ENCODE results near the gene CWH43.
"Not testable (repeated sequence)": the region's sequence is repeated elsewhere in the genome, so short reads cannot be mapped to it uniquely, and the experiment has no call there.

GRCh38 chr4:48984005-48984404 lies 2.1 kb upstream of the CWH43 start:
- TF ChIP-seq, protein P1, sequence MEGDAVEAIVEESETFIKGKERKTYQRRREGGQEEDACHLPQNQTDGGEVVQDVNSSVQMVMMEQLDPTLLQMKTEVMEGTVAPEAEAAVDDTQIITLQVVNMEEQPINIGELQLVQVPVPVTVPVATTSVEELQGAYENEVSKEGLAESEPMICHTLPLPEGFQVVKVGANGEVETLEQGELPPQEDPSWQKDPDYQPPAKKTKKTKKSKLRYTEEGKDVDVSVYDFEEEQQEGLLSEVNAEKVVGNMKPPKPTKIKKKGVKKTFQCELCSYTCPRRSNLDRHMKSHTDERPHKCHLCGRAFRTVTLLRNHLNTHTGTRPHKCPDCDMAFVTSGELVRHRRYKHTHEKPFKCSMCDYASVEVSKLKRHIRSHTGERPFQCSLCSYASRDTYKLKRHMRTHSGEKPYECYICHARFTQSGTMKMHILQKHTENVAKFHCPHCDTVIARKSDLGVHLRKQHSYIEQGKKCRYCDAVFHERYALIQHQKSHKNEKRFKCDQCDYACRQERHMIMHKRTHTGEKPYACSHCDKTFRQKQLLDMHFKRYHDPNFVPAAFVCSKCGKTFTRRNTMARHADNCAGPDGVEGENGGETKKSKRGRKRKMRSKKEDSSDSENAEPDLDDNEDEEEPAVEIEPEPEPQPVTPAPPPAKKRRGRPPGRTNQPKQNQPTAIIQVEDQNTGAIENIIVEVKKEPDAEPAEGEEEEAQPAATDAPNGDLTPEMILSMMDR (IDR thresholded peaks at IDR 0.05) = not testable (repeated sequence)
- not testable (repeated sequence) for TF ChIP-seq POLR2AphosphoS5, POLR2A (IDR thresholded peaks at IDR 0.05)

Measured in breast epithelium (tissue), 3 donors.